ENCODE measurements around the gene KRTAP12-1.

Gene KRTAP12-1

GRCh38 chr21:44658913-44659595 lies 22.9 kb downstream of the KRTAP12-1 start:
- TF ChIP-seq, protein P1, sequence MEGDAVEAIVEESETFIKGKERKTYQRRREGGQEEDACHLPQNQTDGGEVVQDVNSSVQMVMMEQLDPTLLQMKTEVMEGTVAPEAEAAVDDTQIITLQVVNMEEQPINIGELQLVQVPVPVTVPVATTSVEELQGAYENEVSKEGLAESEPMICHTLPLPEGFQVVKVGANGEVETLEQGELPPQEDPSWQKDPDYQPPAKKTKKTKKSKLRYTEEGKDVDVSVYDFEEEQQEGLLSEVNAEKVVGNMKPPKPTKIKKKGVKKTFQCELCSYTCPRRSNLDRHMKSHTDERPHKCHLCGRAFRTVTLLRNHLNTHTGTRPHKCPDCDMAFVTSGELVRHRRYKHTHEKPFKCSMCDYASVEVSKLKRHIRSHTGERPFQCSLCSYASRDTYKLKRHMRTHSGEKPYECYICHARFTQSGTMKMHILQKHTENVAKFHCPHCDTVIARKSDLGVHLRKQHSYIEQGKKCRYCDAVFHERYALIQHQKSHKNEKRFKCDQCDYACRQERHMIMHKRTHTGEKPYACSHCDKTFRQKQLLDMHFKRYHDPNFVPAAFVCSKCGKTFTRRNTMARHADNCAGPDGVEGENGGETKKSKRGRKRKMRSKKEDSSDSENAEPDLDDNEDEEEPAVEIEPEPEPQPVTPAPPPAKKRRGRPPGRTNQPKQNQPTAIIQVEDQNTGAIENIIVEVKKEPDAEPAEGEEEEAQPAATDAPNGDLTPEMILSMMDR (IDR thresholded peaks at IDR 0.05; ENCODE audit: insufficient read depth, low read length) = no peak
- TF ChIP-seq POLR2AphosphoS5 (IDR thresholded peaks at IDR 0.05; ENCODE audit: low read depth) (no peak), SPI1 (IDR thresholded peaks at IDR 0.05; ENCODE audit: borderline replicate concordance, low read depth) (no peak)

GRCh38 chr21:44658541-44658910 lies 23.4 kb downstream of the KRTAP12-1 start:
- DNase-seq (ENCODE audit: low read depth in 1 of 2, low spot score in 1 of 2) = no peak
- Histone ChIP-seq H3K27me3 (ENCODE audit: insufficient read depth, poor library complexity, severe bottlenecking) (no peaks in the 10 kb centered on the region), H3K4me3 (replicated peaks; ENCODE audit: insufficient read depth, low read length) (no peak overlapping the region), H3K27ac (replicated peaks) (no peak overlapping the region)
- TF ChIP-seq REST (IDR thresholded peaks at IDR 0.05; ENCODE audit: insufficient replicate concordance, low read depth) = no peak
- no peak for TF ChIP-seq SPI1 (IDR thresholded peaks at IDR 0.05; ENCODE audit: borderline replicate concordance, low read depth)
- TF ChIP-seq, protein P1 (IDR thresholded peaks at IDR 0.05; ENCODE audit: insufficient read depth, low read length) = no peak
- TF ChIP-seq POLR2AphosphoS5 (IDR thresholded peaks at IDR 0.05; ENCODE audit: low read depth) = no peak
- no peak for TF ChIP-seq GABPA (IDR thresholded peaks at IDR 0.05; ENCODE audit: low read depth)

More at GRCh38 chr21:44658913-44659595, 22.9 kb downstream of the KRTAP12-1 start:
- Histone ChIP-seq H3K27ac (replicated peaks) (no peak overlapping the region), H3K27me3 (ENCODE audit: insufficient read depth, poor library complexity, severe bottlenecking) (no peaks in the 10 kb centered on the region), H3K4me3 (replicated peaks; ENCODE audit: insufficient read depth, low read length) (no peak overlapping the region)
- DNase-seq (ENCODE audit: low read depth in 1 of 2, low spot score in 1 of 2) = no peak

DNA sequence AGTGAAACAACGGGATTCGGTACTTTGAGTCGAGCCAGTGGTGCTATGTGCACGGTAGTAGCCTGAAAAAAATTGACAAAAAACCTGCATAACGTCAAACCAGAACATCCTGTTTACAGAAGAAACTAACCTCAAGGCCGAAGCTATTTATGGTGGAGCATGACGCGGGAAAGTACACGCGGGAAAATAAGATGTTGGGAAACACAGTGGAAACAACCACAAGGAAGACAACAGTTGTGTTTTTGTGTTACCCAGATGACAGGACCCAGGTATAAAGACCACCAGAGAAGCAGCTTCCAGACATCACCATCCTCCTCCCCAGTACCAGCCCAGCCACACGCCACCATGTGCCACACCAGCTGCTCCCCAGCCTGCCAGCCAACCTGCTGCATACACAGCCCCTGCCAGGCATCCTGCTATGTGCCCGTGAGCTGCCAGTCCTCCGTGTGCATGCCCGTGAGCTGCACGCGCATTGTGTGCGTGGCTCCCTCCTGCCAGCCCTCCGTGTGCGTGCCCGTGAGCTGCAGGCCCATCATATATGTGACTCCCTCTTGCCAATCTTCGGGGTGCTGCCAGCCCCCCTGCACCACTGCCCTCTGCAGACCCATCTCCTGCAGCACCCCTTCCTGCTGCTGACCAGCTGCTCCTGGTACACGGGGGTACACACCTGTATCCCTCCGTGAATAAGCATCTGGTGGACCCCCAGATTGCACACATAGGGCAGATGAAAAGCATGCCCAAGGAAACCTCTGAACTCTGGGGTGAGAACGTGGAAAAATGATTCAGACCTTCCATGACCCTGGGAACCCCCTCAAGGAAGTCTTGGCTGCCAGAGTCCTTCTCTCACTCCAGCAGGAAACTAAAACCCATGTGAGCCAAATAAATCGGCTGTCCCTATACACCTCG lies 24.1 kb downstream of the KRTAP12-1 start, which contains the start of gene KRTAP12-3:
TSS of gene KRTAP12-3 (plus strand) at position 298 of the 906 bp plus-strand sequence. CDS start at position 346, 48 bp downstream.
- DNase-seq (ENCODE audit: low read depth in 1 of 2, low spot score in 1 of 2) = no peak
- no peak within 1 kb of the TSS for H3K27ac ChIP-seq (replicated peaks)

More for the DNA sequence above, 24.1 kb downstream of the KRTAP12-1 start, which contains the start of gene KRTAP12-3:
- no peaks in the 10 kb centered on the region for H3K27me3 ChIP-seq (ENCODE audit: insufficient read depth, poor library complexity, severe bottlenecking)
- TF ChIP-seq SPI1 (IDR thresholded peaks at IDR 0.05; ENCODE audit: borderline replicate concordance, low read depth) (no peak), REST (IDR thresholded peaks at IDR 0.05; ENCODE audit: insufficient replicate concordance, low read depth) (no peak), POLR2AphosphoS5 (IDR thresholded peaks at IDR 0.05; ENCODE audit: low read depth) (no peak), GABPA (IDR thresholded peaks at IDR 0.05; ENCODE audit: low read depth) (no peak)
- TF ChIP-seq, protein P1 (IDR thresholded peaks at IDR 0.05; ENCODE audit: insufficient read depth, low read length) = no peak
- H3K4me3 ChIP-seq (replicated peaks; ENCODE audit: insufficient read depth, low read length) = no peak within 1 kb of the TSS

Measured in HL-60 (cell line).